Measurements from ENCODE around the gene TMOD2.

DNA sequence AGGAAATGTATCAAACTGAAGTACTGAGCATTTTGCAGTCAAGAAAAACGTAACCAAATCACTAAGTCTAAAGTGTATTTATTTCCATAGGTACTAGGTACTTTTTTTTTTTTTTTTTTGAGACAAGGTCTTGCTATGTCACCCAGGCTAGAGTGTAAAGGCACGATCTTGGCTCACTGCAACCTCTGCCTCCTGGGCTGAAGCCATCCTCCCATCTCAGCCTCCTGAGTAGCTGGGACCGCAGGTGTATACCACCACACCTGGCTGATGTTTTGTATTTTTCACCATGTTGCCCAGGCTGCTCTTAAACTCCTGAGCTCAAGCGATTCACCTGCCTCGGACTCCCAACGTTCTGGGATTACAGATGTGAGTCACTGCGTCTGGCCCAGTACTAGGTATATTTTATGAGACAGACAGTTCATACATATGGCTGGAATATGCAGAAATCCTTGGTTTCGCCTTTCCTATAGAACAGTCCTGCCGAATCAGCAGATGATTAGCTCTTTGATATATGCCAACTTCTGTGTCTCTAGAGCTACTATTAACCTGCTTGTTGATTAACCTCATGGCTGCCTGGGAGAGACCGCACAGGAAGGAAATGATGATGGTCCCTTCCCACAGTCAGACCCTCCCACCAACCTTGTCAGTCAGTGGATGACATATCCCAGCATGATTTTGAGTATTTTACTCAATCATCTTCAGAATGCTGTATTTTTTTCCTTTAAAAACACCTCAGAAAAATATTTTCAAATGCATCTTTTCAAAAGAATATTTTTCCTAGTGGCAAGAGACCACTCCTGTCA lies 110.4 kb downstream of the TMOD2 start:
- TF ChIP-seq, protein P1, sequence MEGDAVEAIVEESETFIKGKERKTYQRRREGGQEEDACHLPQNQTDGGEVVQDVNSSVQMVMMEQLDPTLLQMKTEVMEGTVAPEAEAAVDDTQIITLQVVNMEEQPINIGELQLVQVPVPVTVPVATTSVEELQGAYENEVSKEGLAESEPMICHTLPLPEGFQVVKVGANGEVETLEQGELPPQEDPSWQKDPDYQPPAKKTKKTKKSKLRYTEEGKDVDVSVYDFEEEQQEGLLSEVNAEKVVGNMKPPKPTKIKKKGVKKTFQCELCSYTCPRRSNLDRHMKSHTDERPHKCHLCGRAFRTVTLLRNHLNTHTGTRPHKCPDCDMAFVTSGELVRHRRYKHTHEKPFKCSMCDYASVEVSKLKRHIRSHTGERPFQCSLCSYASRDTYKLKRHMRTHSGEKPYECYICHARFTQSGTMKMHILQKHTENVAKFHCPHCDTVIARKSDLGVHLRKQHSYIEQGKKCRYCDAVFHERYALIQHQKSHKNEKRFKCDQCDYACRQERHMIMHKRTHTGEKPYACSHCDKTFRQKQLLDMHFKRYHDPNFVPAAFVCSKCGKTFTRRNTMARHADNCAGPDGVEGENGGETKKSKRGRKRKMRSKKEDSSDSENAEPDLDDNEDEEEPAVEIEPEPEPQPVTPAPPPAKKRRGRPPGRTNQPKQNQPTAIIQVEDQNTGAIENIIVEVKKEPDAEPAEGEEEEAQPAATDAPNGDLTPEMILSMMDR (IDR thresholded peaks at IDR 0.05; ENCODE audit: low read length): no peak
- TF ChIP-seq EZH2 (optimal IDR thresholded peaks at IDR 0.05; ENCODE audit: low read depth, low read length) (no peak), EZH2phosphoT487 (IDR thresholded peaks at IDR 0.05; ENCODE audit: low read length) (no peak)

Measured in MM.1S (cell line).